Measurements from ENCODE around the gene KIRREL3.

Gene KIRREL3

DNA sequence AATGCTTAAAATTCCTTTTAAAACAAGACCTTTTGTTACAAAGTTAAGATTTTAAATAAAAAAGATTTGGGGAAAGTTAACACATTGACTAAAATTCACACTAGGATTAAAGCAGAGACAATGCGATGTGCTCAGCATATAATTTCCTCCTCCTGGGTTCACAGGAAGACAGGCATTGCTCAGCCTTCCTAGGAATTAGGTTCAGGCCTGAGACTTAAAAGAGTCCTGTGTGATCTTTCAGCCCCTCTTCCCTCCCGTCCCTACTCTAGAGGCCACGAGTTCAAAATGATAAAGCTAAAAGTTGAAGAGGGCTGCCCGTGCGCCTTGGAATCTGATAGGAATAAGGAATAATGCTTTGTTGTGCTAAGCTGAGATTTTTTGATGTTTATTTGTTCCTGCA is 218.6 kb downstream of the KIRREL3 start:
- DNase-seq (ENCODE audit: low read depth): no peak

DNA sequence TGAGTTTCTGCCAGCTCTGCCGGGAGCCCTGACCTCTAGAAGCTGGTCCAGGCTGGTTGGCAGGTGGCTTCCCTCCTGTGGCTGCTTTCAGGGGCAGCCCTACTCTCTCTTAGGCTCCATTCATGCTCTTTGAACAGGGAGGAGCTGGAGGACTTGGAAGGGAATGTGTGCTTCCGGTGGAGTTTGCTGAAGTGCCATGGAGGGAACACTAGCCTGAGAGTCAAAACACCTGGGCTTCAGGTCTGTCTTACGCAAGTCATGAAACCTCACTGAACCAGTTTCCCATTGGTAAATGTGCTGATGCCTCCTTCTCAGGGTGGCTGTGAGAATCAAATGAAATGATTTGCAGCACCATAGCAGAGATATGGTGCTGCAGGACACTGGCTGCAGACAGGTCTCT is 224.5 kb downstream of the KIRREL3 start:
- no peak for DNase-seq (ENCODE audit: low read depth)

DNA sequence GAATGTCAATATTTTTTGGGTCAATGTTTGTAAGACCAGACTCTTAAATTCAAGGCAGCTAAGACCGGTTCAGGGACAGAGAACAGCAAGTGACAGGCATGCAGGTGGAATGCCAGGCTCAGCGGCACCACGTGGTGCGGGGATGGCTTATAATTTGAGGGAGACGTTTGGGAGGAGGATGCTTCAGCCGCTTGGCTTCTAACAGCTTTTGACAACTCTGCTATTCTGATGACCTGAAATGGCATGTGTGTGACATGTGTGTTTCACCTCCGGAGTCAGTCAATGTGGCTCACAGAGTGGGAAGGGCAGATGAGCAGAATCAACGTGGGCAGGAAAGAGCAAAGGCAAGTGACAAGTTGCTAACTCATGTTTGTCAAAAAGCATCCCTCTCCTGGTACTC is 228.3 kb downstream of the KIRREL3 start:
- DNase-seq (ENCODE audit: low read depth): no peak

- no peak for DNase-seq (ENCODE audit: low read depth)
Measured at GRCh38 chr11:126768702-126769101, 231.9 kb downstream of the KIRREL3 start.

DNA sequence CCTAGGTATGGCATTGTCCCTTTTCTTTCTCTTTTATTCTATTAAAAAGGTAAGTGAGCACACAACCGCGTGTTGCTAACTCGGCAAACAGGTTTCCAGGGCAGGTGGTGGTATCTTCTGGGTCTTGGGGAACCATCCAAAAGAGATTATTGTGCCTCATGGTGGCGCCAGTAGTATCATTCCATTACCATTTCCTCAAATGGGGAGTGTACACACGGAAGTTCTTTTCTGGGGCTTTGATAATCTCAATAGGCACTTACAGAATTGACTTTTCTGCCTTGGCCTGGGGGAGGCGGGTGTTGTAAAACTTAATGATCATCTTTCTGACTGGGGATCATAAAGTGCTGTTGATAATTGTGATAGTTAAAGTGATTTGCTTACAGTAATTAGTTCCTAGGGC is 234.1 kb downstream of the KIRREL3 start:
- no peak for DNase-seq (ENCODE audit: low read depth)

- no peak for DNase-seq (ENCODE audit: low read depth)
Measured at GRCh38 chr11:126765196-126765595, 235.4 kb downstream of the KIRREL3 start.

DNA sequence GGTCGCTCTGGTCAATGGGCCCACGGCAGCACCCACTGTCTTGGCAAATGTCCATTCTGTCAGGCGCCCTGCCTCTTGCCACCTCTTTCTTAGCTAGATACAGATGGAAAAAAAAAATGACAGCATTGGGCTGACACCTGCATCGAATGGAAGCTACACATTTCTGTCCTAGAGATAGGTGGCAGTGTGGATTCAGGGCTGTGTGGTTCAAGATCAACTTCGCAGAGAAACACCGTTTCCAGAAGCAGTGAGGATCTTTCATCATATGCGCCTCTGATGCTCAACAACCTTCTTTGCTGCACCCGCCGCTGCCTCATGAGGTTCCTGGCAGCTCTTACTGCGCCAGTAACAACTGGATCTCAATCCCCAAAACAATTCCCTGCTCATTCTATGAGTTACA is 236.3 kb downstream of the KIRREL3 start:
- no peak for DNase-seq (ENCODE audit: low read depth)

DNA sequence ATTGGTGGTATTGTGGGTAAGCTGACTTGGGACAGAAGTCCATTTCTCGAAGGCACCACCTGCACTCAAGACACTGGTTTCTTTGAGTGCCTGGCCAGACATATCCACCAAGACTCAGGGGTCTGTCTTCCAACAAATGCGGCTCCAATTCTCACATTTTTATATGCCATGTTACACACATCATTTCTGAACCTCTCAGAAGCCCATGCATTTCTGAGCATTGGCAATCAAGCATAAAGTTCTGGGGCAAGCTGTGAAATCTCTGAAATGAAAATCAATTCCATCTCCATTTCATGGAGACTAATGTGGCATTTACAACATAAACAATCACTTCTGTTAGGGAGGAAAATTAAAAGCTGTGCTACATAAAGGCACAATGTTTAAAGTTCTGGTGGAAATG is 243.7 kb downstream of the KIRREL3 start:
- DNase-seq (ENCODE audit: low read depth): no peak

- DNase-seq (ENCODE audit: low read depth): no peak
Measured at GRCh38 chr11:126756421-126756820, 244.1 kb downstream of the KIRREL3 start.

DNA sequence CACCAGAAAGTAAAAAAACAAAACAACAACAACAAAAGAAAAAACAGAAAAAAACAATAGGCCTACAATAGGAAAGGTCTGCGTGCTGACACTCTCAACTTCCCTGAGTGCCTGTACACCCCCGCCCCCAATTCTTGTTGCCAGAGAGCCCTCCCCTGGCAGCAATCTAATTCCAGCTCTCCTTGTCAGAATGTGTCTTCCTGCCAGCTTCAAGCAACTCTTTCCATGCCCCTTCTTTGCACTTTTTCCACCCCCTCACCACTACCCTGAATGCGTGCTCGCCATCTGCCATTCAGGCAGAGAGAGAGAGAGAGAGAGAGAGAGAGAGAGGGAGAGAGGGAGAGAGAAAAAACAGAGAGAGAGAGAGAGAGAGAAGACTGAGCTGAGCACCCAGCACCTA is 245.0 kb downstream of the KIRREL3 start:
- no peak for DNase-seq (ENCODE audit: low read depth)

GRCh38 chr11:126754591-126755426 is 245.8 kb downstream of the KIRREL3 start:
- DNase-seq (ENCODE audit: low read depth): no peak

- no peak for DNase-seq (ENCODE audit: low read depth)
Measured at GRCh38 chr11:126753990-126754389, 246.6 kb downstream of the KIRREL3 start.

DNA sequence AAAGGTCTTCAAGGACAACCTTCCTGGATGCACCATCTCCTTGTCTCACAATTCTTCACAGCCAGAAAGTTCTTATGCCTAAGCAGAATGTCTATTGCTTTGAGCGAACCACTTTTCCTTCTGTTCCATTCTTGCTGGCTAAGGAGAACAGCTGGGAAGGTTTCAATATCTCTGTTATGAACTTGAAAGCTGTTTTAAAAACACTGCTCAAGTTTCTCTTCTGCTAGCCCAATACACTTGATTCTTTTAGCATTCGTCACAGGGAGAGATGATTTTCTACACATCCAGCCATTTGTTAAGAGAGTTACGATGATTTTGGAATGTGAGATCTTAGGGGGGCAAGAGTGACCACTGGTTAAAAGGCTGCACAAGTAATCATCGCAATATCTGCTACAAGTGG is 249.3 kb downstream of the KIRREL3 start:
- DNase-seq (ENCODE audit: low read depth): no peak

DNA sequence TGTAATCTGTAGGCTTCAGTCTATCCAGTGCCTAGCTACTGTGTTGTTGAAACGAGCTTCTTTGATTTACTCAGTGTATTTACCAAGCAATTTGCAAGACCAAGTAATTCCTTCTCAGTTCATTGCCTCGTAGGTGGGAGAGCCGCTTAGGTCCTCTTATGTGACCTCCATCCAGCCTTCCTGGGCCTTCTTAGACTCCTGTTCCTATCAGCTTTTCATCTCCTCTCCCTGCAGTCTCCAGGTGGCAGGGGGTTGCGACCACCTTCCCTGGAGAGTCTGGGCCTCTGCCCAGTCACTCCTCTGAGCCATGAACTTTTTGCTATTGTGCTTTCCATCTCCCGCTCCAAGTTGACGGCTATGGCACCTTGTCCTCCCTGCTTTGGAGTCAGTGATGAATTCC is 251.8 kb downstream of the KIRREL3 start:
- no peak for DNase-seq (ENCODE audit: low read depth)

DNA sequence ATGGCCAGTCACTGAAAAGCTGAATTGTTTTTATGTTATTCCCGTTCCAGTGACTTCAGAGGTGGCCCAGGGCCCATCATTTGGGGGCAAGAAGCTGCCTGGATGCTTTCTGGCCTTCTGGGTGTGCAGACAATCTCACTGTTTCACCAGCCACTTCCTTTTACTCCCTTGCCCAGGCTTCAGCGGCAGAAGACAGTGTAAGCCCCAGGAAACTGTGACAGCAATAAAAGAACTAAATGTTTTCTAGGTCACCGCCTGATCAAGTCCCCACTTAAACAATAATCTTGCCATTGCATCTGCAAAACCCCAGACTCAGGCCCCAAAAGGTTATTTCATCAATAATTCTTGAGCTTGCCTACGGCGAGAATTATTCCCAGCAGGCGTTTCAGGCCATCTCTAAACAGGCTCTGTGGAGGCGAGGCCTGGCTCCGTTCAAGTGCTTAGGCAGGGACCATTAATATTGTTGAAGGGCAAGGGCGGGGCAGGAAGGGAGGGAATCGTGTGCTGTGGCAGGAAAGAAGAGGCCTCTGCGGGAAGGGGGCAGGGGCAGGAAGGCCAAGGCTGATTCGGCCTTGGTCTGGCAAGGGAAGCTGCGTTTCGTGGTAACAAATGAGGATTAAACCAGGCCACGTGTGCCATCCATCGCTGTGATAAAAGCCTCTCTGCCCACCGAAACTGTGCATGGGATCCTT is 252.3 kb downstream of the KIRREL3 start:
- no peak for DNase-seq (ENCODE audit: low read depth)

- no peak for DNase-seq (ENCODE audit: low read depth)
Measured at GRCh38 chr11:126747315-126747714, 253.3 kb downstream of the KIRREL3 start.

DNA sequence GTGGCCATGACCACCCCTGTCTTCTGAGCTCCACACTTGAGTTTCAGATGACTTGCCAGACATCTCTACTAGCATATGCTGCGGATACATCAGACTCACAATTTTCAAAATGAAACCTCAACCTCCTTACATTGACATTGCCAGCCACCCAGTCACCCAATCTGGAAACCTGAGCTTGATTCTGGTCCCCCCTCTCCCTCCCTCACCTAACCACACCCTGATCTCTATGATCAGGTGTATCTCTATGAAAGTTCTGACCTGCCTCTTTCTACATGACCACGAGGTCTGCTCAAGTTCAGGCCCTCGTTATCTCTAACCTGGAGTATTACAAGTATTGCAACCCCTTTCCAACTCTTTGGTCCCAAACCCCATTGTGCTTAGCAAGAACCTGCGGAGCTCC is 254.1 kb downstream of the KIRREL3 start:
- no peak for DNase-seq (ENCODE audit: low read depth)

DNA sequence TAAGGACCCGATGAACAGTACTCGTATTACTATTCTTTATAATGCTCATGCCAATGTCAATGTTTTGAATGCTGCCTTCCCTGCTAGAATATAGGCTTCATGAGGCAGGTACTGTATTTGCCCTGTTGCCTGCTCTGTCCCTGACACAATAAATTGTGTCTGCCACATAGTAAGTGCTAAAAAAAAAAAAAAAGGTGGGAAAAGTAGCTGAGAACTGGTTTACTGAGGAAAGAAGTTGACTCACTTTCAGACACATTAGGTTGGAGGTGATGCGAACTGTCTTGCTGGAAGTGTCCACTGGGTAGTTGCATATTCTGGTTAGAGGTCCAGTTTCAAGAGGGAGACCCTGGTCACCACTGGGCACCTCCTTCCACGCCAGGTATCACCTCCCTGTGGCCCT is 255.9 kb downstream of the KIRREL3 start:
- no peak for DNase-seq (ENCODE audit: low read depth)

- no peak for DNase-seq (ENCODE audit: low read depth)
Measured at GRCh38 chr11:126743628-126744027, 256.9 kb downstream of the KIRREL3 start.

- no peak for DNase-seq (ENCODE audit: low read depth)
Measured at GRCh38 chr11:126742582-126742981, 258.0 kb downstream of the KIRREL3 start.

DNA sequence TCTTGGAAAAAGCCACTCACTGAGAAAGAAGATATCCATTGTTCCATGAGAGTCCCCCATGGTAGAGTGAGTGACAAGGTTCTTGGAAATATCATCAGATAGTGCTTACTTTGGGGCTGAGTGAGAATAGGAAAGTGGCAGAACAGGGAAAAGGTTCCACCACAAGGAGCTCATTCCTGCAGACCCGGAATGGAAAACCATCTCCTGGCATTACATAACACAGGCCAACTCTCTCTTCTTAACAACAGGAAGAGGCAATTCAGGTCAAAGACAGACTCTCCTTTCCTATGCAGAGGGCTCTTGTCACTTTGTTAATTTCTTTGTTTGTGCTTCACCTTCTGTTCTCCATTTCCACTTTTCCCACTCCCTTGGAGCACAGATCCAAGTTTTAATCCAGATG is 259.7 kb downstream of the KIRREL3 start:
- DNase-seq (ENCODE audit: low read depth): no peak

DNA sequence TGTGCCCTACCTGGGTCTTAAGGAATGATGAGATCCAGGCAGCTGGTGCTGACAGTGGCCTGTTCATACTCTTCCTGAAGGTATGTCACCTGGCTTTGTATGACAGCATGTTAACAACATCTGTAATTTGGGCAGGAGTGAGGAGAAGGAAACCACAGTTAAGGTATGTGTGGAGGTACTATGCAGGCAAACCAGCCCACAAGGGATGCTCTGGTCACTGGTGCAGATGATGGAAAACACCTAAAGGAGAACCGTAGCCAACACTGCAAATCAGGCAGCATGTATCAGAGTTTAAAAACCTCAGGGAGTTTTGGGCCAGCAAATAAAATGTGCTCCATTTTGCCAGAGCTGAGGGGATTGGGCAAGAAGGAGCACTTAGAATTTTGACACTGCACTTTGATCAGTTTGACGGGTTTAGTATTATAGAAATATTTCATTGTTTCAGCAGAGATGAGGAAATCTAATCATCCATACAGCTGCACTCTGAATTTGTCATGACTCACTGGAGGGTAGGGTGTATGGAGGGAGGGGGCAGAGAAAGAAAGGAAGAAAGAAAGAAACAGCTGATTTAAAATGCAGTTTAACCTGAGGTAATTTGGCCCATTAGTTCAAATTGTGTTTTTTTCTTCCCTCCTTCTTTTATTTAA is 260.9 kb downstream of the KIRREL3 start:
- no peak for DNase-seq (ENCODE audit: low read depth)

Measured in activated T-cell treated with anti-CD3 and anti-CD28 coated beads for 24 hours (primary cell).